Calu3 (cell line): ENCODE data around the gene CFAP107. TPM values are rescaled to one million over a fixed set of nuclear protein-coding genes. Genes with fewer than 3 reads are reported as not detected.

ENCODE experiments used
- BruUV-seq: library from RNA; stranded (reverse); fragments of 400-500 nt; replicated peaks from 2 replicates; lab custom pipeline; 2021; lab: Mats Ljungman, UMichigan
- CTCF ChIA-PET: fragments of 300-600 bp; sonication (Branson Sonifier 250); formaldehyde crosslinking; loops from one replicate; lab custom pipeline; 2022; ENCODE audit warnings: antibody characterized with exemption; lab: Charles Lee
- DNase-seq: peaks from one replicate; pipeline ENCODE4 v3.0.0; 2022
- H3K27ac Mint-ChIP-seq: one replicate; pipeline ENCODE4 v1.8.0; 2022; ENCODE audit warnings: mixed read lengths; ENCODE audit not compliant: unreplicated experiment
- H3K27me3 Mint-ChIP-seq: one replicate; pipeline ENCODE4 v1.8.0; 2022; ENCODE audit warnings: mixed read lengths; ENCODE audit not compliant: unreplicated experiment
- H3K36me3 Mint-ChIP-seq: one replicate; pipeline ENCODE4 v1.8.0; 2022; ENCODE audit warnings: mild to moderate bottlenecking, moderate library complexity, mixed read lengths; ENCODE audit not compliant: insufficient read depth, unreplicated experiment
- H3K4me1 Mint-ChIP-seq: one replicate; pipeline ENCODE4 v1.8.0; 2022; ENCODE audit warnings: mild to moderate bottlenecking, low read depth, mixed read lengths; ENCODE audit not compliant: unreplicated experiment
- H3K4me3 Mint-ChIP-seq: one replicate; pipeline ENCODE4 v1.8.0; 2022; ENCODE audit warnings: mild to moderate bottlenecking, low read depth, moderate library complexity, mixed read lengths; ENCODE audit not compliant: unreplicated experiment
- H3K9me3 Mint-ChIP-seq: one replicate; pipeline ENCODE4 v1.8.0; 2022; ENCODE audit warnings: low read depth, mixed read lengths; ENCODE audit not compliant: unreplicated experiment
- intact Hi-C: fragments of 100-400 bp; cut with micrococcal nuclease; formaldehyde crosslinking; loops from one replicate; pipeline ENCODE4 v1.10.0; 2022; ENCODE audit not compliant: unreplicated experiment
- total RNA-seq: library from RNA; stranded (reverse); gene quantifications from 2 replicates; pipeline ENCODE4 v1.2.3, GENCODE V29; 2022
- TF ChIP-seq, protein P1 (sequence below): fragments of 200-600 bp; IDR thresholded peaks from one replicate; pipeline ENCODE4 v1.8.0; 2022; ENCODE audit warnings: antibody characterized with exemption; ENCODE audit not compliant: unreplicated experiment

Gene CFAP107
- total RNA-seq, 1 experiment from 2014 or later: not detected

DNA sequence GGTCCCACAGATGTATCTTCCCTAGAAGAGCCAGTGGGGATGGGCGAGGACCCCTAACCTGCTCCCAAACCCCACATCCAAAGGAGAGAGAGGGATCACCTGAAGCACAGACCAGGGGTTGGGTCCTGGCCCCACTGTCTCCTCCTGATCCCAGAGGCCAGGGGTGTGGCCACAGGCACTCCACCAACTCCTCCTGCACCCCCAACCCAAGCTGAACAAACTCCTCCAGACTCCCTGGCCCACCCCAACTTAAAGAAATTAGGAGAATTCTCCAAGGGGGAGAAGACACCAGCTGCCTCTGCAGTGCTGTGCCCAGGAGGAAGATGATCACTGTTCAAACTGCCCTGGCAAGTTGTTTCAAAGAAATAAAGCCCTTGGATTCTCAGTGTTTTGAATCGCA, 23.0 kb downstream of the CFAP107 start:
- H3K4me3 Mint-ChIP-seq: no peak overlapping the region
- intact Hi-C loops: no loop called here
- H3K9me3 Mint-ChIP-seq: no peaks in the 10 kb centered on the region
- H3K27ac Mint-ChIP-seq: no peak overlapping the region
- CTCF ChIA-PET: no interaction called here
- no peak for DNase-seq
- H3K4me1 Mint-ChIP-seq: no peaks in the 10 kb centered on the region
- peaks cover 85% of the 10 kb centered on the region for H3K27me3 Mint-ChIP-seq
- BruUV-seq: no TSS peak
- TF ChIP-seq, protein P1, sequence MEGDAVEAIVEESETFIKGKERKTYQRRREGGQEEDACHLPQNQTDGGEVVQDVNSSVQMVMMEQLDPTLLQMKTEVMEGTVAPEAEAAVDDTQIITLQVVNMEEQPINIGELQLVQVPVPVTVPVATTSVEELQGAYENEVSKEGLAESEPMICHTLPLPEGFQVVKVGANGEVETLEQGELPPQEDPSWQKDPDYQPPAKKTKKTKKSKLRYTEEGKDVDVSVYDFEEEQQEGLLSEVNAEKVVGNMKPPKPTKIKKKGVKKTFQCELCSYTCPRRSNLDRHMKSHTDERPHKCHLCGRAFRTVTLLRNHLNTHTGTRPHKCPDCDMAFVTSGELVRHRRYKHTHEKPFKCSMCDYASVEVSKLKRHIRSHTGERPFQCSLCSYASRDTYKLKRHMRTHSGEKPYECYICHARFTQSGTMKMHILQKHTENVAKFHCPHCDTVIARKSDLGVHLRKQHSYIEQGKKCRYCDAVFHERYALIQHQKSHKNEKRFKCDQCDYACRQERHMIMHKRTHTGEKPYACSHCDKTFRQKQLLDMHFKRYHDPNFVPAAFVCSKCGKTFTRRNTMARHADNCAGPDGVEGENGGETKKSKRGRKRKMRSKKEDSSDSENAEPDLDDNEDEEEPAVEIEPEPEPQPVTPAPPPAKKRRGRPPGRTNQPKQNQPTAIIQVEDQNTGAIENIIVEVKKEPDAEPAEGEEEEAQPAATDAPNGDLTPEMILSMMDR: no peak
- H3K36me3 Mint-ChIP-seq: no peaks in the 10 kb centered on the region

DNA sequence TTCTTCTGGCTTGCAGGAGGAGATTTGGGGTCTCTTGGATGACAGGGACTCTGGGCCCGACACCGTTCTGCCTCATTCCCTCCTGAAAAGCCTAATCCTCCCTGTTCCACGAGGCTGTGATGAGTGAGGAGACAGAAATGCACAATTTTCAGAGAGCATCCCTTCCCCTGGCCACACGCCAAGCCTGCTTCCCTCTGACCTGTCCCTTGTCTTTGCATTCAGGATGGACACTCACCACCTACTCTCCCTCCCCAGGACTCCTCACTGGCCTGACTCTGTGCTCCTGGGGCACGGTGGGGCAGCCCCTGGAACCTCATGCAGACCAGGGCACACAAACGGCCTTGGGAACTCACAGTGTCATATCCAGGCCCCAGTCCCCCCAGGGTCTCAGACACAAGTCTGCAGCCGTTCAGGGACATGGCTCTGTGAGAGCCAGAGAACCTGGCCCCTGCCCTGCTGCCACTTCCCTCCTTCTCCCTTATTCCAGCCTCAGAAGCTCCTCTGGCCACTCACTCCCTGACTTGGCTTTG, 24.0 kb downstream of the CFAP107 start:
- no TSS peak for BruUV-seq
- H3K4me1 Mint-ChIP-seq: no peaks in the 10 kb centered on the region
- H3K27me3 Mint-ChIP-seq: peaks cover 95% of the 10 kb centered on the region
- no peaks in the 10 kb centered on the region for H3K36me3 Mint-ChIP-seq
- intact Hi-C loops: no loop called here
- CTCF ChIA-PET: no interaction called here
- no peak overlapping the region for H3K27ac Mint-ChIP-seq
- no peak for DNase-seq
- no peaks in the 10 kb centered on the region for H3K9me3 Mint-ChIP-seq
- TF ChIP-seq, protein P1: no peak
- H3K4me3 Mint-ChIP-seq: no peak overlapping the region

DNA sequence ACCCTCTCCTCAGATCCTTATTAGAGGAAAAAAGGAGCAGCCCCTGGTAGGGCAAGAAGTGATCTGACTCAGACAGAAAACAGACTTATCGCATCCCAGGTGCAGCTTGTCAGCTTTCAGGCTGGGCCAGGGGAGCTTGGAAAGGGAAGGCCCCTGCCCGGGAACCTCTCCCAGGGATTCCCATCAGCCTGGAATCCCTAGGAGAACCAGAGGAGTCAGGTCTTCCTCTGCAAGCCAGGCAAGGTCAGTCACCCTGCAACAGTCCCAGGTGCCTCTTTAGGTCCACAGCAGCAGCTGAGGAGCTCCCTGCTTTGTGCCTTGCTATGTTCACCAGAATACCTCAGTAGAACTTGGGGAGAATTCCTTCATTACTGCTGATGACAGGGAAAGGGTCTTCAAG, 24.6 kb downstream of the CFAP107 start:
- H3K27me3 Mint-ChIP-seq: peaks cover 96% of the 10 kb centered on the region
- CTCF ChIA-PET: no interaction called here
- TF ChIP-seq, protein P1: no peak
- H3K9me3 Mint-ChIP-seq: no peaks in the 10 kb centered on the region
- no TSS peak for BruUV-seq
- intact Hi-C loops: no loop called here
- no peaks in the 10 kb centered on the region for H3K36me3 Mint-ChIP-seq
- H3K27ac Mint-ChIP-seq: no peak overlapping the region
- H3K4me1 Mint-ChIP-seq: no peaks in the 10 kb centered on the region
- no peak for DNase-seq
- H3K4me3 Mint-ChIP-seq: no peak overlapping the region

DNA sequence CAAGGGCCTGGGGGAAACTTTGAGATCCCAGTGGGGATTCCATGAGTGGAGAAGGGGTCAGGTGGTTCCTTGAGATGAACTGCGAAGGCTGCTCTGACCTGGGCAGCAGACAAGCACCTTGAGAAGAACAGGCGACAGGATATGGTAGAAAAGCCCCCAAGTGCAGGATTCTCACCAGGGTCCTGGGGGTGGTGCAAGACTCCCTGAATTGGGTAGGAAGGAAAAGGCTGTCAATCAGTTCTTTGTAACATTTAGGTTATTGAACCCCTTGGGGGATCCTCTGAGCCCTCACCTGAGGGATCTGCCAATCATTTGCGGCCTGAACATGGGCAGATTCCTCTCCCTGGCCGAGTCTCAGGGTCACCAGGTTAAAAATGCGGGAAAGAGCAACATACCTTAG, 25.2 kb downstream of the CFAP107 start:
- Mint-ChIP-seq H3K27me3 (peaks cover 99% of the 10 kb centered on the region), H3K36me3 (no peaks in the 10 kb centered on the region), H3K27ac (no peak overlapping the region), H3K9me3 (no peaks in the 10 kb centered on the region), H3K4me3 (no peak overlapping the region), H3K4me1 (no peaks in the 10 kb centered on the region)
- DNase-seq: no peak
- TF ChIP-seq, protein P1: no peak
- BruUV-seq: no TSS peak
- intact Hi-C loops: no loop called here
- CTCF ChIA-PET: no interaction called here
